ENCODE results near the gene ARHGEF1.

DNA sequence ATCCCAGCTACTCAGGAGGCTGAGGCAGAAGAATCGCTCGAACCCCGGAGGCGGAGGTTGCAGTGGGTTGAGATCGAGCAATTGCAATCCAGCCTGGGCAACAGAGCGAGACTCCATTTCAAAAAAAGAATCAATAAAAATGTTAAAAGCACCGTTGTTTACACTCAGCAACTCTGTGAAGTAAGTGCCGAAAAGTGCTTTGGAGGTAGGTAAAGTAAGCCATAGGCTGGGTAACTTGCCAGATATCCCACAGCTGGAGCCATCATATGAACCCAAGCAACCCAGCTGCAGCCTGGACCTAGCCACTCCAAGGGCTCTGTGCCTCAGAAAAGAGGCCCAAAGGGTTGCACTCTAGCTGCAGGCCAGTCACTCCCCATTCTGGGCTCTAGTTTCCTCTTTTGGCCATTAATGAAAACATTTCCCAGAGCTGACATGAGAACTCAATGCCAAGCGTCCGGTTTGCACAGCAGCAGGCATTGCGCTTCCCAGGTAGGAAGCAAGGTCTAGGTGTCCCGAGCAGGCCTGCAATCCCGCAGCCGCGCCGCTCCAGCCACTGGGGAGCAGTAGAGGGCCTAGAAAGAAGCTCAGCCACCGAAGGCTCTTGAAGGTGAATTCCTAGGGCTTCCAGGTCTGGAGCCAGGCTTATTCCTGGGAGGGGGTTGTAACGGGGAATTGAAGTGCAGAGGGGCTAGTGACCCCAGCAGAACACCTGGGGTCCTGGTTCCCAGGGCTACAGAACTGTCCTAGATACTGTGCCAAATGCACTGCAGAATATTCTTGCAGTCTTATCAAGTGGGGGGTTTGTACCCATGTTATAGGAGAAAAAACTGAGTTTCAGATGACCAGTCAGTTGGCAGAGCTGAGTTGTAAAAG is 10.0 kb upstream of the ARHGEF1 start:
- TF ChIP-seq, protein P1, sequence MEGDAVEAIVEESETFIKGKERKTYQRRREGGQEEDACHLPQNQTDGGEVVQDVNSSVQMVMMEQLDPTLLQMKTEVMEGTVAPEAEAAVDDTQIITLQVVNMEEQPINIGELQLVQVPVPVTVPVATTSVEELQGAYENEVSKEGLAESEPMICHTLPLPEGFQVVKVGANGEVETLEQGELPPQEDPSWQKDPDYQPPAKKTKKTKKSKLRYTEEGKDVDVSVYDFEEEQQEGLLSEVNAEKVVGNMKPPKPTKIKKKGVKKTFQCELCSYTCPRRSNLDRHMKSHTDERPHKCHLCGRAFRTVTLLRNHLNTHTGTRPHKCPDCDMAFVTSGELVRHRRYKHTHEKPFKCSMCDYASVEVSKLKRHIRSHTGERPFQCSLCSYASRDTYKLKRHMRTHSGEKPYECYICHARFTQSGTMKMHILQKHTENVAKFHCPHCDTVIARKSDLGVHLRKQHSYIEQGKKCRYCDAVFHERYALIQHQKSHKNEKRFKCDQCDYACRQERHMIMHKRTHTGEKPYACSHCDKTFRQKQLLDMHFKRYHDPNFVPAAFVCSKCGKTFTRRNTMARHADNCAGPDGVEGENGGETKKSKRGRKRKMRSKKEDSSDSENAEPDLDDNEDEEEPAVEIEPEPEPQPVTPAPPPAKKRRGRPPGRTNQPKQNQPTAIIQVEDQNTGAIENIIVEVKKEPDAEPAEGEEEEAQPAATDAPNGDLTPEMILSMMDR (IDR thresholded peaks at IDR 0.05) = peak in 3 of 4 experiments; percentile 57 to 78 (median 74)
- TF ChIP-seq POLR2A (IDR thresholded peaks at IDR 0.05) = no peak
- TF ChIP-seq POLR2AphosphoS5 (IDR thresholded peaks at IDR 0.05) = peak; percentile 17

Data from prostate gland (tissue), 2 donors.